ENCODE data around the gene DDX27.

DDX27 gene

GRCh38 chr20:49231471-49231870, 12.3 kb downstream of the DDX27 start:
- Histone ChIP-seq H3K27ac (peak overlapping the region; percentile 70), H3K36me3 (peaks cover 83% of the 10 kb centered on the region), H3K4me1 (ENCODE audit: control insufficient read depth in 1 of 2, insufficient read depth in 1 of 2, low read depth in 1 of 2, low read length in 1 of 2) (peaks cover 7 to 12% of the 10 kb centered on the region in 2 experiments), H3K9me3 (no peaks in the 10 kb centered on the region), H3K4me3 (ENCODE audit: low read depth in 1 of 2, low read length in 1 of 2) (no peak overlapping the region), H3K27me3 (no peaks in the 10 kb centered on the region)
- TF ChIP-seq, protein P1, sequence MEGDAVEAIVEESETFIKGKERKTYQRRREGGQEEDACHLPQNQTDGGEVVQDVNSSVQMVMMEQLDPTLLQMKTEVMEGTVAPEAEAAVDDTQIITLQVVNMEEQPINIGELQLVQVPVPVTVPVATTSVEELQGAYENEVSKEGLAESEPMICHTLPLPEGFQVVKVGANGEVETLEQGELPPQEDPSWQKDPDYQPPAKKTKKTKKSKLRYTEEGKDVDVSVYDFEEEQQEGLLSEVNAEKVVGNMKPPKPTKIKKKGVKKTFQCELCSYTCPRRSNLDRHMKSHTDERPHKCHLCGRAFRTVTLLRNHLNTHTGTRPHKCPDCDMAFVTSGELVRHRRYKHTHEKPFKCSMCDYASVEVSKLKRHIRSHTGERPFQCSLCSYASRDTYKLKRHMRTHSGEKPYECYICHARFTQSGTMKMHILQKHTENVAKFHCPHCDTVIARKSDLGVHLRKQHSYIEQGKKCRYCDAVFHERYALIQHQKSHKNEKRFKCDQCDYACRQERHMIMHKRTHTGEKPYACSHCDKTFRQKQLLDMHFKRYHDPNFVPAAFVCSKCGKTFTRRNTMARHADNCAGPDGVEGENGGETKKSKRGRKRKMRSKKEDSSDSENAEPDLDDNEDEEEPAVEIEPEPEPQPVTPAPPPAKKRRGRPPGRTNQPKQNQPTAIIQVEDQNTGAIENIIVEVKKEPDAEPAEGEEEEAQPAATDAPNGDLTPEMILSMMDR (IDR thresholded peaks at IDR 0.05): no peak

DNA sequence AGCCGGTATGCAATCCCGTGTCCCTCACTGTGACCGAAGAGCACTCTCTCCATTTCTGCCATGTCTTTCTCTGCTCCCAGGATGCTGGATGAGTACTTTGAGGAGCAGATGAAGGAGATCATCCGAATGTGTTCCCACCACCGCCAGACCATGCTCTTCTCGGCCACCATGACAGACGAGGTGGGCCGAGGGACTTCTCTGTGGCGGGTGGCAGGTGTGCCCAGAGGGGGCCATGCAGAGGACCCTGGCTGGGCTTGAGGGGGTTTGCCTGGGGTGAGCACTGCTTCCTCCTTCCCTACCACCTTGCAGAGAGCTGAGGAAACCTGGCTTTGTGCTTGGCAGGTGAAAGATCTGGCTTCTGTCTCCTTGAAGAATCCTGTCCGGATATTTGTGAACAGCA, 14.0 kb downstream of the DDX27 start:
- Histone ChIP-seq H3K36me3 (peaks cover 88% of the 10 kb centered on the region), H3K4me1 (ENCODE audit: control insufficient read depth in 1 of 2, insufficient read depth in 1 of 2, low read depth in 1 of 2, low read length in 1 of 2) (peaks cover 7 to 12% of the 10 kb centered on the region in 2 experiments), H3K27ac (no peak overlapping the region), H3K4me3 (ENCODE audit: low read depth in 1 of 2, low read length in 1 of 2) (no peak overlapping the region), H3K9me3 (no peaks in the 10 kb centered on the region), H3K27me3 (no peaks in the 10 kb centered on the region)
- TF ChIP-seq, protein P1 (IDR thresholded peaks at IDR 0.05): no peak

DNA sequence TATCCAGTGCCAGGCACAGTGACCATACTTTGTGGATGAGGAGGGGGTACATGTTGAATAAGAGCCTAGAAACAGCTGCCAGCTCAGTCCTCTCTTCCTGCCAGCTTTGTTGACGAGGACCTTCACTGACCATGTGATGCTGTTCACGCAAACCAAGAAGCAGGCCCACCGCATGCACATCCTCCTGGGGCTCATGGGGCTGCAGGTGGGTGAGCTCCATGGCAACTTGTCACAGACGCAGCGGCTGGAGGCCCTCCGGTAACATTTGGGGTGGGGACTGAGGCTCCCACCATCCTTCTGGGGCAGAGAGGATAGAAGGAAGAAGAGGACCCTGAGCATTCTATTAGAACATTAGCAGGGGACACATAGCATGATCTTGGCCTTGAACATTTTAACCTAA, 15.6 kb downstream of the DDX27 start:
- no peaks in the 10 kb centered on the region for H3K9me3 ChIP-seq
- H3K27me3 ChIP-seq: no peaks in the 10 kb centered on the region
- H3K36me3 ChIP-seq: peaks cover 90% of the 10 kb centered on the region
- no peak overlapping the region for H3K4me3 ChIP-seq (ENCODE audit: low read depth in 1 of 2, low read length in 1 of 2)
- no peak overlapping the region for H3K27ac ChIP-seq
- peaks cover 7 to 12% of the 10 kb centered on the region in 2 experiments for H3K4me1 ChIP-seq (ENCODE audit: control insufficient read depth in 1 of 2, insufficient read depth in 1 of 2, low read depth in 1 of 2, low read length in 1 of 2)
- TF ChIP-seq, protein P1 (IDR thresholded peaks at IDR 0.05): no peak

DNA sequence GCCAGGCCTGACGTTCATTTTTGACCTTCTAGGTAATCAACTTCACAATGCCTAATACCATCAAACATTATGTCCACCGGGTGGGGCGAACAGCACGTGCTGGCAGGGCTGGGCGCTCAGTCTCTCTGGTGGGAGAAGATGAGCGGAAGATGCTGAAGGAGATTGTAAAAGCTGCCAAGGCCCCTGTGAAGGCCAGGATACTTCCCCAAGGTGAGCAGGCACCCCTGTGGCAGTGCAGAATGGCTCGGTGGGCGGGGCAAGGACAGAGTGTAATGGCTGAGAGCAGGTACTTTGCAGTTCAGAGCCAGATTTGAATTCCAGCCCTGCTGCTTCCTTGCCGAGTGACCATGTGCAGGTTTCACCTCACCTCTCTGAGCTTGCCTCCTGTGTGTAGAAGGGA, 17.1 kb downstream of the DDX27 start:
- Histone ChIP-seq H3K27ac (no peak overlapping the region), H3K4me3 (ENCODE audit: low read depth in 1 of 2, low read length in 1 of 2) (no peak overlapping the region), H3K27me3 (no peaks in the 10 kb centered on the region), H3K36me3 (peaks cover 93% of the 10 kb centered on the region), H3K9me3 (no peaks in the 10 kb centered on the region), H3K4me1 (ENCODE audit: control insufficient read depth in 1 of 2, insufficient read depth in 1 of 2, low read depth in 1 of 2, low read length in 1 of 2) (peaks cover 0 to under 1% of the 10 kb centered on the region in 2 experiments)
- TF ChIP-seq, protein P1 (IDR thresholded peaks at IDR 0.05): no peak

DNA sequence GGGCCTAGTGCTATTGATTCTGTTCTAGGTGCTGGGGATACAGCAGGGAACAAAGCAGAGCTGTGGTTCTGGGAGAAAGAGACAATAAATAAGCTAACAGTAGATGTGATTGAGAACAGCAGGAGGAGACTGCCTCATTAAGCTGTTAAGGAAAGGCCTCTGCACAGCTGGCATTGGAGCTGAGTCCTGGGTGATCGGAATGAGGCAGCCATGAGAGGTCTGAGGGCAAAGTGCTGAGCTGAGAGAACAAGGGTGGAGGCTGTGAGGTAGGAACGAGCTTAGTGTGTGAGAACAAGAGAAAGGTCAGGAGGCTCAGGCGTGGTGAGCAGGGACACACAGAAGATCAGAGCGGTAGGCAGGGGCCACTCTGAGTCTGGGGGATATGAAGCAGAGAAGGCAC, 18.3 kb downstream of the DDX27 start:
- peaks cover 95% of the 10 kb centered on the region for H3K36me3 ChIP-seq
- H3K27me3 ChIP-seq: no peaks in the 10 kb centered on the region
- TF ChIP-seq, protein P1 (IDR thresholded peaks at IDR 0.05): no peak

More for the DNA sequence above, 18.3 kb downstream of the DDX27 start:
- Histone ChIP-seq H3K4me3 (ENCODE audit: low read depth in 1 of 2, low read length in 1 of 2) (no peak overlapping the region), H3K9me3 (no peaks in the 10 kb centered on the region), H3K27ac (no peak overlapping the region), H3K4me1 (ENCODE audit: control insufficient read depth in 1 of 2, insufficient read depth in 1 of 2, low read depth in 1 of 2, low read length in 1 of 2) (no peaks in the 10 kb centered on the region)
